NT2/D1 (cell line): ENCODE data around the gene AFDN.

Source experiments
- DNase-seq: peaks from one replicate; pipeline ENCODE4 v3.0.0-alpha.2; 2011; ENCODE audit warnings: low read depth, low spot score
- H3K27me3 ChIP-seq: 2 replicates; pipeline ENCODE4 v1.6.0; 2011; ENCODE audit warnings: mild to moderate bottlenecking; ENCODE audit not compliant: insufficient read length, insufficient read depth
- H3K36me3 ChIP-seq: 2 replicates; pipeline ENCODE4 v1.6.1; 2011; ENCODE audit warnings: mild to moderate bottlenecking, low read length, mixed read lengths; ENCODE audit not compliant: insufficient read depth, insufficient read length
- H3K4me1 ChIP-seq: 2 replicates; pipeline ENCODE4 v1.5.1; 2011; ENCODE audit not compliant: insufficient read depth, insufficient read length
- H3K4me3 ChIP-seq: 2 replicates; pipeline ENCODE4 v1.5.1; 2011; ENCODE audit warnings: low read depth; ENCODE audit not compliant: insufficient read length
- H3K9ac ChIP-seq: 2 replicates; pipeline ENCODE4 v1.6.0; 2011; ENCODE audit warnings: low read depth; ENCODE audit not compliant: insufficient read length
- H3K9me3 ChIP-seq: 2 replicates; pipeline ENCODE4 v1.5.1; 2011; ENCODE audit warnings: mild to moderate bottlenecking, low read length; ENCODE audit not compliant: insufficient read depth
- SUZ12 ChIP-seq: IDR thresholded peaks from 2 replicates; pipeline ENCODE4 v1.6.1; 2011; ENCODE audit not compliant: insufficient read length, insufficient read depth; ENCODE audit errors: extremely low read depth
- YY1 ChIP-seq: IDR thresholded peaks from 2 replicates; pipeline ENCODE4 v1.6.1; 2011; ENCODE audit not compliant: insufficient read length, insufficient read depth
- ZNF274 ChIP-seq: IDR thresholded peaks from 2 replicates; pipeline ENCODE4 v1.6.1; 2011; ENCODE audit warnings: mild to moderate bottlenecking, low read depth, low read length

Gene AFDN

DNA sequence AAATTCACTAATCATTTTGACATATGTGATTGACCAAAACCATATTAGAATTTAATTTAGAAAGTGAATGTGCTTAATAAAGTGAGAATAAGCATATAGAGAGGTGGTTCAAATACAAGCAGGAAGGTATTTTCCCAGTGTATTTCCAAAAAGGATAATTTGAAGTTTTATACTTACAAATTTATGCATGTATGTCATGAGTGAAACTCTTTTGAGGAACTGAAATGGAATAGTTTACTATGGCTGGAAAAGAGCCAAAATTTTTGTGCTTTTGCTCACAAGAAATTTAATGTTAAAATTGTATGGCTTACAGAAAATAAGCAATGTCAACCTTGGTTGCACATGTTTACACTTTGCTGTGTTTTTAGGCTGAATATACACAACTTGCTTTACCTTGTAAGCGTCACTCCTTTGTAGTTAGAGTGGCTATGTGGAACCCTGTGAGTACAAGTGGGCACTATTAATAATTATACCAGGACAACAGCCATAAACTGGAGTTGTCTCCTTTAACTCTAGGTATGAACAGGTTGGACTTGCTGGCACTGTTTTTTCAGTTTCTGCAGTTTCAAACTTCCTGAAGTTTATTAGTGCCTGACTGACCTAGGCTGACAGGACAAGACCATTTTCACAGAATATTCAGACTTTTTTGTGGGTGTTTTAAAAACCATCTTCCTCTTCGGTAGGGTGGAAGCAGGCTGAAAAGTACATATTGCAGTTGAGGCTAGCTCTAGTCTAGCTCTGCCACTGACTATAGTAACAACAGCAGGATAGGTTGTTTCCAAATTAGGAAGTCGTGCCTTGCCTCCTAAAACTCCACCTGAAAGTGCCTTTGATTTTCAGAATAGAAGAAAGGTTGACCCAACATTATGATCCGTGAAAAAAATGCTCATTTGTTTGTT is 6.0 kb downstream of the AFDN start:
- no peak for DNase-seq
- Histone ChIP-seq H3K4me3 (no peak overlapping the region), H3K36me3 (no peaks in the 10 kb centered on the region), H3K4me1 (no peaks in the 10 kb centered on the region), H3K9ac (no peak overlapping the region), H3K27me3 (no peaks in the 10 kb centered on the region), H3K9me3 (no peaks in the 10 kb centered on the region)
- TF ChIP-seq ZNF274 (no peak), YY1 (no peak), SUZ12 (no peak)

DNA sequence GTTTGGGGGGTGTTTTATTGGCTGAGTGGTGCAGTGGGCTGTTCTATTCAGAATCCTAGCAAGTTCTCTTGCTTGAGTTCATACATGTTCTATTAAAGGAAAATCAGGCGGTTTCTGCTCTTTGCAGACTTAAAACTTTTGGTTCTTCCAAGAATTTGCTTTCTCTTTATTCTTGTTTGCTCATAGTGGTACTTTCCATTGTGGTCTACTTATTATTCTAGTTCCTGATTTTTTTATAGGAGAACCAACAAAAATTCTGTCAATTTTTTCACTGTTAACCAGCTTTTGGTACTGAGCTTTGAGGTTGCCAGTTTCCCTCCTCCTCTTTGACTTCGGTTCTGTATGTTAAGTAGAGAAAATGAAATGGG is 6.7 kb downstream of the AFDN start:
- TF ChIP-seq YY1, result no peak
- TF ChIP-seq SUZ12, result no peak
- TF ChIP-seq ZNF274, result no peak
- no peak for DNase-seq
- H3K9me3 ChIP-seq, result no peaks in the 10 kb centered on the region
- no peaks in the 10 kb centered on the region for H3K27me3 ChIP-seq
- no peak overlapping the region for H3K9ac ChIP-seq
- H3K4me1 ChIP-seq, result no peaks in the 10 kb centered on the region
- H3K36me3 ChIP-seq, result no peaks in the 10 kb centered on the region
- H3K4me3 ChIP-seq, result no peak overlapping the region

DNA sequence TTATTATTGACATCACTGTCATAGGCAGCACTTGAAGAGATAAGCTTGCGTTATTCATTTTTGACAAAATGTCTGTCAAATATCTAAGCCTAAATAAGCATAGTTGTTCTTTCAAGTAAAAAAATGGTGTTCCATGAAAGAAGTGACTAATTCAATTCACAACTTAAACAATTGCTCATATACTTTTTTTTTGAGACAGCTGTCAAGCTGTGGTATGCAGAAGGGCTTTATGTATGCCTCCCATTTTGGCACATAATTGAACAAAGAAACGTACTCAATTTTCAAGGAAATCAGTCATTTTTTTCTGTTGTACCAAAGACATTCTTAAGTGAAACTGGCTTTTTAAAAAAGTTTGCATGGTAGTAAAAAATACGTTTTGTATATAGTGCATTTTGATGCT is 8.5 kb downstream of the AFDN start:
- Histone ChIP-seq H3K4me1 (no peaks in the 10 kb centered on the region), H3K9me3 (no peaks in the 10 kb centered on the region), H3K36me3 (no peaks in the 10 kb centered on the region), H3K9ac (no peak overlapping the region), H3K27me3 (no peaks in the 10 kb centered on the region), H3K4me3 (no peak overlapping the region)
- TF ChIP-seq SUZ12 (no peak), ZNF274 (no peak), YY1 (no peak)
- no peak for DNase-seq

DNA sequence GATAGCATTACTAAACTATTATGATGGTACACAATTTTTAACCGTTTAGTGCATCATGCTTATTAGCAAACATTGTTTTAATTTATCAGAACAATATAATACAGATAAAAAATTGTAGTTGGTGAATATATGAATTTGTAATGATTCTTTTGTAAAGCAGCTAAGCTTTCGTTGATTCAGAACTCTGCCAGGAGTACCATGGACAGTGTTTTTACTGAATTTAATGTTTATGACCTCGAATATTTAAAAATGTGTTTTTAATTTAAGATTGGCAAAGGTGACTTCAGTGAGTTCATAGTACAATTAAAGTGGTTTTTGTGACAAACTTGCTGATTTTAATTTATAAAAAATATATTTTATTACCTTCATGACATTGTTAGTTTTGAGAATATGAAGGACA is 10.0 kb downstream of the AFDN start:
- H3K9ac ChIP-seq, result no peak overlapping the region
- TF ChIP-seq YY1, result no peak
- H3K4me1 ChIP-seq, result no peaks in the 10 kb centered on the region
- H3K9me3 ChIP-seq, result no peaks in the 10 kb centered on the region
- no peak overlapping the region for H3K4me3 ChIP-seq
- DNase-seq, result no peak
- H3K27me3 ChIP-seq, result no peaks in the 10 kb centered on the region
- no peaks in the 10 kb centered on the region for H3K36me3 ChIP-seq

DNA sequence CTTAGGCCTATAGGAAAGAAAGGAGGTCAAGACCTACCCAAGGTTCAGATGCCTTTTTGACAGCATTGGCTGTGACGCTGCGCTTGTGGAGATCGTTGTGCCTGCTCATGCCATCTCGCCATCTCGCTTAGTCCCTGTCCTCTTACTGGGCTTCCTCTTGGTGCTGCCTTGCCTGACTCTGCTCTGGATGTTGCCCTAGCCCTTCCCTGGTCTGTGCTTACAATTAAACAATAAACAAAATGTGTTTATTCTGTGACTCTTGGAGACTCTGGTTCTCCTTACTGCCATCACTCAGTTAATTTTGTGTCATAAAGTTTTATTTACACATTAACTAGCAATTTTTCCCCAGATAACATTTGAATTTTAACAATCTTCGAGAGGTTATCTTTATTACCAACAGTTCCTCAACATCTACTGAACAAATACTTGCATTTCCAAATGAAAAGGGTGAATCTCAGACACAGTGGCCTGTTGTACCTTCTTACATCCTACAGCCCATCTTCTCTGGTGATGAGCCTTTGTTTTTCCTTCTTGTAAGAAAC is 11.6 kb downstream of the AFDN start:
- no peak for TF ChIP-seq YY1
- no peak for TF ChIP-seq ZNF274
- no peak for TF ChIP-seq SUZ12
- Histone ChIP-seq H3K9ac (no peak overlapping the region), H3K4me3 (no peak overlapping the region), H3K36me3 (no peaks in the 10 kb centered on the region), H3K9me3 (no peaks in the 10 kb centered on the region), H3K4me1 (no peaks in the 10 kb centered on the region), H3K27me3 (no peaks in the 10 kb centered on the region)
- DNase-seq, result no peak

DNA sequence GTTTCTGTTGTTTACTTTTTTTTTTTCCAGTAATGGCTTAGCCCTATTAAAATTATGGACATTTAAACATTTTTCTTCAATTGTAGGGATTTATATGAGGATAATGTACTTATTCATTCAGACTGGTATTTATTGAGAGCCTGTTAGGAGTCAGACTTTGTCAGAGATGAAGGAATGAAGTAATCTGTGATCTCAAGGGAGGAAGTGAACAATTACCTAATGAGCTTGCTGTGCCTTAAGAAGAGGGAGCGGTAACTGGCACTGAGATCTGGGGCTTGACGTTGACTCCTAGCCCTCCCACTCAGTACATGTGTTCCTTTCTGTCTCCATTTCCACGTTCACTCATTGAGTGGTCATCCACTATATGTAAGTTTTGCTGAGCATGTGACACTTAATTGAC is 12.6 kb downstream of the AFDN start:
- Histone ChIP-seq H3K4me1 (no peaks in the 10 kb centered on the region), H3K9me3 (no peaks in the 10 kb centered on the region), H3K9ac (no peak overlapping the region), H3K4me3 (no peak overlapping the region), H3K27me3 (no peaks in the 10 kb centered on the region), H3K36me3 (no peaks in the 10 kb centered on the region)
- TF ChIP-seq SUZ12 (no peak), YY1 (no peak)
- DNase-seq, result no peak

DNA sequence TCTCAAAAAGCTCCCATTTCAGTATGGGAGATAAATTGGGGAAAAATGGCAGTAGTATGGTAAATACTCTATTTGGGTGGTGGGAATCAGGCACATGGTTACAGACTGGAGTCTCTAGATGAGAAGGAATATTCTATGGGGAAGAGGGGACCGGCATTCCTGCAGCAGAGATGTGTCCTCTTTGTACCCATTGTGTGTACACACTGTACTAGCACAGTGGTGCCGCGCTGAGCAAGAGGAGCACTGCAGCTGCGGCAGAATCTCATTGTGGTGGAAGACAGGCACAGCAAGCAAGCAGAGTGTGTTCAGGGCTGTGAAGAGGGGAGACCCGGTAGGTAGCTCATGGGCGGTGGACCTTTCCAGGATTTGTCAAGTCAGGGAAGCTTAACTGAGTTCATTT is 13.0 kb downstream of the AFDN start:
- Histone ChIP-seq H3K36me3 (no peaks in the 10 kb centered on the region), H3K27me3 (no peaks in the 10 kb centered on the region), H3K4me3 (no peak overlapping the region), H3K4me1 (no peaks in the 10 kb centered on the region), H3K9me3 (no peaks in the 10 kb centered on the region), H3K9ac (no peak overlapping the region)
- no peak for DNase-seq
- no peak for TF ChIP-seq ZNF274
- TF ChIP-seq YY1, result no peak
- TF ChIP-seq SUZ12, result no peak
